Endothelial cell of umbilical vein (primary cell): Measurements from ENCODE around the gene MYRIP. TPM values are rescaled to one million over a fixed set of nuclear protein-coding genes. Genes with fewer than 3 reads are reported as not detected.

ENCODE experiments used
- BruUV-seq: library from RNA; stranded (reverse); fragments of 400-500 nt; replicated peaks from 2 replicates; lab custom pipeline; 2021; lab: Mats Ljungman, UMichigan
- CTCF ChIA-PET: fragments of 300-600, 350-600 bp; sonication (Branson Sonifier 250); formaldehyde crosslinking; loops from one replicate; lab custom pipeline; 2021; ENCODE audit warnings: antibody characterized with exemption, inconsistent platforms; lab: Charles Lee
- POLR2A ChIA-PET: fragments of 300-600, 350-600 bp; sonication (Branson Sonifier 250); formaldehyde crosslinking; loops from one replicate; lab custom pipeline; 2021; ENCODE audit warnings: antibody characterized with exemption, inconsistent platforms; lab: Charles Lee
- DNase-seq: peaks from one replicate; pipeline ENCODE4 v3.0.0-alpha.2; 2011; ENCODE audit warnings: low read depth, low spot score
- FAIRE-seq: peaks from 2 replicates; lab custom pipeline; 2011; peaks lifted over from hg19 to GRCh38; lab: Jason Lieb, UNC
- H2AFZ ChIP-seq: 2 replicates; pipeline ENCODE4 v1.6.0; 2012; ENCODE audit warnings: low read depth, low read length, control low read depth, inconsistent platforms
- H3K27ac ChIP-seq: 2 replicates; pipeline ENCODE4 v1.5.1; 2011; ENCODE audit warnings: low read depth, mild to moderate bottlenecking, control low read depth, low read length, moderate library complexity; ENCODE audit not compliant: insufficient read depth
- H3K27me3 ChIP-seq, 2 experiments: 2 replicates each; pipeline versions ENCODE4 v1.6.0 to v1.6.1; 2011; ENCODE audit warnings: low read length in 2 of 2, mixed read lengths in 1 of 2; ENCODE audit not compliant: control insufficient read depth in 2 of 2, insufficient read depth in 2 of 2
- H3K36me3 ChIP-seq, 2 experiments: 2 replicates in 1 of 2; 3 replicates in 1 of 2; pipeline ENCODE4 v1.5.1; 2011; ENCODE audit warnings: low read length in 2 of 2, mild to moderate bottlenecking in 1 of 2, moderate library complexity in 1 of 2; ENCODE audit not compliant: control insufficient read depth in 2 of 2, insufficient read depth in 2 of 2; ENCODE audit errors: extremely low read depth in 1 of 2
- H3K4me1 ChIP-seq: 3 replicates; pipeline ENCODE4 v1.5.1; 2011; ENCODE audit warnings: mild to moderate bottlenecking, low read length; ENCODE audit not compliant: control insufficient read depth, insufficient read depth; ENCODE audit errors: extremely low read depth
- H3K4me2 ChIP-seq: 2 replicates; pipeline ENCODE4 v1.6.1; 2011; ENCODE audit warnings: low read length, control low read depth, mixed read lengths; ENCODE audit not compliant: insufficient read depth
- H3K4me3 ChIP-seq, 3 experiments: fragments of 200-600 bp in 1 of 3; sonication (generic), shearing (Covaris generic) in 1 of 3; replicated peaks in 1 of 3; 2 replicates each; pipeline ENCODE4 v1.5.1; 2011 to 2016; ENCODE audit warnings: control low read depth in 3 of 3, low read length in 3 of 3, mild to moderate bottlenecking in 2 of 3, inconsistent platforms in 1 of 3, low read depth in 1 of 3, moderate library complexity in 1 of 3; ENCODE audit not compliant: insufficient read depth in 1 of 3
- H3K79me2 ChIP-seq: 2 replicates; pipeline ENCODE4 v1.6.0; 2012; ENCODE audit warnings: low read length, inconsistent platforms; ENCODE audit not compliant: control insufficient read depth, insufficient read depth
- H3K9ac ChIP-seq: replicated peaks from 2 replicates; pipeline ENCODE3; 2011; ENCODE audit warnings: low read length, control low read depth; ENCODE audit not compliant: insufficient read depth; ENCODE audit errors: extremely low read depth
- H3K9me1 ChIP-seq: replicated peaks from 3 replicates; pipeline ENCODE4 v1.6.0; 2011; ENCODE audit warnings: mild to moderate bottlenecking, low read length; ENCODE audit not compliant: control insufficient read depth, insufficient read depth; ENCODE audit errors: extremely low read depth
- H3K9me3 ChIP-seq: replicated peaks from 2 replicates; pipeline ENCODE4 v1.5.1; 2012; ENCODE audit warnings: low read length, inconsistent platforms; ENCODE audit not compliant: control insufficient read depth, insufficient read depth
- H4K20me1 ChIP-seq: replicated peaks from 2 replicates; pipeline ENCODE3; 2011; ENCODE audit warnings: mild to moderate bottlenecking, low read length; ENCODE audit not compliant: control insufficient read depth, insufficient read depth; ENCODE audit errors: extremely low read depth
- CTCF ChIP-seq, 2 donors: IDR thresholded peaks; 1 replicate in 1 of 2; 2 replicates in 1 of 2; pipeline ENCODE4 v1.5.1; 2011; ENCODE audit warnings: low read length in 2 of 2, mild to moderate bottlenecking in 2 of 2, moderate library complexity in 2 of 2, control low read depth in 1 of 2, inconsistent platforms in 1 of 2, low read depth in 1 of 2; ENCODE audit not compliant: insufficient read depth in 1 of 2; ENCODE audit errors: extremely low read depth in 1 of 2
- EZH2 ChIP-seq: IDR thresholded peaks from 2 replicates; pipeline ENCODE4 v1.6.1; 2012; ENCODE audit warnings: borderline replicate concordance, low read depth, mild to moderate bottlenecking, moderate library complexity, low read length, inconsistent platforms; ENCODE audit not compliant: severe bottlenecking
- FOS ChIP-seq: IDR thresholded peaks from 2 replicates; pipeline ENCODE4 v1.6.1; 2011; ENCODE audit warnings: mild to moderate bottlenecking, low read length, moderate library complexity, borderline replicate concordance; ENCODE audit not compliant: insufficient read depth
- GATA2 ChIP-seq: IDR thresholded peaks from 2 replicates; pipeline ENCODE4 v1.7.0; 2011; ENCODE audit warnings: low read depth, mild to moderate bottlenecking, moderate library complexity, mixed read lengths, low read length; ENCODE audit not compliant: insufficient read length, insufficient read depth
- JUN ChIP-seq: IDR thresholded peaks from 2 replicates; pipeline ENCODE4 v1.6.1; 2011; ENCODE audit warnings: borderline replicate concordance, low read depth; ENCODE audit not compliant: insufficient read length, insufficient read depth
- MAX ChIP-seq: IDR thresholded peaks from 2 replicates; pipeline ENCODE4 v1.6.1; 2011; ENCODE audit not compliant: insufficient read depth, insufficient read length
- MYC ChIP-seq: IDR thresholded peaks from one replicate; pipeline ENCODE4 v1.6.1; 2011; ENCODE audit warnings: mild to moderate bottlenecking, low read depth, low read length
- POLR2A ChIP-seq: IDR thresholded peaks from 2 replicates; pipeline ENCODE4 v1.6.1; 2012; ENCODE audit warnings: low read depth, mild to moderate bottlenecking, control low read depth, low read length
- POLR2AphosphoS5 ChIP-seq: IDR thresholded peaks from 2 replicates; pipeline ENCODE4 v1.6.1; 2012; ENCODE audit warnings: low read depth, mild to moderate bottlenecking, control low read depth, low read length, moderate library complexity; ENCODE audit not compliant: insufficient read depth
- dilution Hi-C: fragments of 300-500 bp; cut with MboI; formaldehyde crosslinking; loops from one replicate; pipeline ENCODE4 v1.15.0; 2019; ENCODE audit warnings: low sequenced_read_pairs; ENCODE audit not compliant: extremely low pct_ligation_motif_present
- intact Hi-C: fragments of 100-400 bp; cut with micrococcal nuclease; formaldehyde crosslinking; loops from one replicate; pipeline ENCODE4 v1.10.0; 2022
- polyA plus RNA-seq, 4 experiments: library from polyadenylated mRNA; depleted of rRNA in 3 of 4; stranded (reverse) in 3 of 4; unstranded in 1 of 4; fragments of >200 nt; gene quantifications; 2 replicates each; pipeline versions ENCODE4 v1.2.1 to v1.2.3, GENCODE V29; 2011 to 2012; ENCODE audit warnings: missing spikeins in 1 of 4
- total RNA-seq: library from RNA; stranded (reverse); gene quantifications from 2 replicates; pipeline ENCODE4 v1.2.3, GENCODE V29; 2021

MYRIP gene
- total and polyA plus RNA-seq, 2 donors (not counting 3 experiments of a cell fraction or from before 2014, with no cell fraction given): 6.7 to 11.9 TPM

GRCh38 chr3:40265181-40265580 is 455.8 kb downstream of the MYRIP start:
- ChIA-PET CTCF (interaction anchor here (1.7 kb wide), 1 partner anchor 61 kb away, joined by 3 read pairs; no protein-coding TSS in a partner anchor), POLR2A (no interaction called here)
- no peak overlapping the region for H3K4me2 ChIP-seq
- no peak overlapping the region for H3K27ac ChIP-seq
- H3K9me3 ChIP-seq: no peaks in the 10 kb centered on the region
- H3K9me1 ChIP-seq: no peaks in the 10 kb centered on the region
- no peak overlapping the region for H2AFZ ChIP-seq
- intact Hi-C loops (no loop called here), dilution Hi-C loops (no loop called here)
- no peaks in the 10 kb centered on the region for H4K20me1 ChIP-seq
- H3K4me3 ChIP-seq: no peak overlapping the region
- no peaks in the 10 kb centered on the region for H3K27me3 ChIP-seq
- H3K36me3 ChIP-seq: peaks cover 0 to 3% of the 10 kb centered on the region in 2 experiments
- no peaks in the 10 kb centered on the region for H3K4me1 ChIP-seq
- DNase-seq (no peak), FAIRE-seq (no peak)
- no peak overlapping the region for H3K9ac ChIP-seq
- no TSS peak for BruUV-seq
- no peaks in the 10 kb centered on the region for H3K79me2 ChIP-seq
- TF ChIP-seq POLR2AphosphoS5 (no peak), POLR2A (no peak), CTCF (IDR thresholded peaks at IDR 0.05; ENCODE audit: extremely low read depth in 1 of 2, insufficient read depth in 1 of 2, low read depth in 1 of 2, low read length in 2 of 2) (no peak), MYC (no peak), EZH2 (no peak), FOS (no peak), JUN (no peak), GATA2 (no peak), MAX (no peak)
